GM18519 (cell line): ENCODE results near the gene PPHLN1.
A peak's percentile ranks its signal among the peaks of the same experiment; 100 is the strongest.

Source experiments
- ATAC-seq: cut with Tn5 transposase; IDR thresholded peaks from one replicate; pipeline ENCODE4 v1.9.1; 2021; ENCODE audit warnings: mild to moderate bottlenecking, moderate library complexity; ENCODE audit not compliant: unreplicated experiment, low FRiP score

PPHLN1 gene

DNA sequence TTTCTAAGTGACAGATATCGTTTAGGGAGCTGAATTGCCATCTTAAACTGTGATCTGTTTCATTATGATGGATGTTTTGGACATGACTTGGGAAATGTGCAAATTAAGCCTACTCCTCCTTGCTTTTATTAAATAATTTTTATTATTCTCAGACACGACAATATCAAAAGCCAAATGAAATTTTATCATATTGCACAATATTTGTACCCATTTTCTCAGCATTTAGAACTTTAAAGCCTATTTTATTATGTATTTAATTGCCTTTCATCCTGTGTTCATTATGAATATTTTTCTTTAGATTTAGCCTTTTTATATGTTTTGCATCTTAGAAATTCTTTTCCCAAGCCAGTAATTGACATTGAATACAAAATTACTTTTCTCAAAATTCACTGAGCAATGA, 102.9 kb downstream of the PPHLN1 start:
- no peak for ATAC-seq

DNA sequence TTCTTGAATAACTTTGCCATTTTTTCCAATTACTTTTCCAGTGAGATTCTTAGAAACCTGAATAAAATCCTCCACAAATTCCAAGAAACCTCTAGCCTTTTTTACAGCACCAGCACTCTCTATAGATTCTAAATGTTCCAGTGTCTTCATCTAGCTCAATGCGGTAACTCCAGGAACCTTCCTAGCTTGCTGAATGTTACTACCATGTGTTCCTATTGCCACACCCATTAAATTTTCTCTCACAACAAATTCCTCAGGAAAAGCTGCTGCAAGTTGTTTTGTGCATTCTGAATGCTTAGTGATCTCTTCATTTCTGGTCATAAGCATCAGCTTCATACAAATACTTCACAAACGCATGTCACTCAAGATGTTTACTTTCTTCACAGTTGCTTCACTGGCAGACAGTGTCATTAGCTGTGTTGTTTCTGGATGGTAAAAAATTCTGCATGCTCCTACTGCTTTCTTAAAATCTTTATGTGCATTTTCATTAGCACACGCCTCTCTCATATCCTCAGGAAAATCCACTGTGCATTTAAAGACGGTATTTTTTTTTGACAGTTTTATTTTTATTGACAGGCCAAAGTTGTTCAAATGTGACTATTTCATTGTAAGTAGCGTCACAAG, 106.7 kb downstream of the PPHLN1 start:
- no peak for ATAC-seq

DNA sequence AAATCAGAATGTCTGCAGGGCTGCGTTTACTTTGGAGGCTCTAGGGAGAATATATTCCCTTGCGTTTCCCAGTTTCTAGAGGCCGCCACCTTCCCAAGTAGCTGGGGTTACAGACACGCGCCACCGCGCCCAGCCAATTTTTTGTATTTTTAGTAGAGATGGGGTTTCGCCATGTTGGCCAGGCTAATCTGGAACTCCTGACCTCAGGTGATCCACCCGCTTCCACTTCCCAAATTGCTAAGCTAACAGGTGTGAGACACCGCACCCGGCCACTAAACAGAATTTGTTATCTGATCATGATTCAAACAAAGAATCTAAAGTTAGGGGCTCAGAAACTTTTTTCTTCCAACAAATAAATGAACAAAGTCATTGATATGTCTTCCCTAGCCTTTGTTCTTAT, 114.6 kb downstream of the PPHLN1 start:
- no peak for ATAC-seq

DNA sequence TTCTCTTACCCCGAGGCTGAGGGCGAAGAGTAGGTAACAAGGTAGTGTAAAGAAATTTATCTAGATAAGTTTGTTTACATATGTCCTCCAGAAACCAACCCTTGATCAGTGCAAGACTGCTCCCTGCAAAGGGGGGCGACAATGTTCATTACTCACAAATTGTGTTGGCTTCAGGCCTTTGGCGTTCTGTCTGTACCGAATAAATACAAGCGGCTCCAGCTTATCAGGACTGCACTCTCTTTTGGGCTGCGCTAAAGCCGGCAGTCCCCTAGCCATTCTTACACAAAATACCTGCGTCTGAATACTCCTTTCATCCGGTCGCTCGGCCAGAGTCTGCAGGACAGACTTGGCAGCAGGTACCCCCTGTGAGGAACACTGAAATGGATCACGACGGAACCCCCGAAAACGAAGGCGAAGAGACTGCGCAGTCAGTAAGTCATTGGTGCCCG, 116.4 kb downstream of the PPHLN1 start:
- no peak for ATAC-seq

DNA sequence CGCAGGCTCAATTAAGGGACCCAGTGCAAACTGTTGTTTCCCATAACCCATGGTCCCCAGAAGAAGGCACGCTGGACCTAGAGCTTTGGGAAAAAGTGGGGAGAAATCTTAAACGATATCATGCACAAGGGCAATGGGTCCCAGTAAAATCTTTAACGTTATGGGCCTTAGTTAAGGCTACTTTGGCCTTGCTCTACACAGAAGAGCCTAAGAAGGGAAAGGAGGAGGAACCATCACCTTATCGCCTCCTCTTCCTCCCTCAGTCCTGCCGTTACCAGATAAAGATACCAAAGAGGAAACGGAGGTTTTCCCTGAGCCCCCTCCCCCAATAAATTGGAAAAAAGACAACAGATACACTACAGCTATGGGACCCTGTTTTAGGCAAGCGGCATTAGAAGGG, 116.9 kb downstream of the PPHLN1 start:
- ATAC-seq, result no peak

DNA sequence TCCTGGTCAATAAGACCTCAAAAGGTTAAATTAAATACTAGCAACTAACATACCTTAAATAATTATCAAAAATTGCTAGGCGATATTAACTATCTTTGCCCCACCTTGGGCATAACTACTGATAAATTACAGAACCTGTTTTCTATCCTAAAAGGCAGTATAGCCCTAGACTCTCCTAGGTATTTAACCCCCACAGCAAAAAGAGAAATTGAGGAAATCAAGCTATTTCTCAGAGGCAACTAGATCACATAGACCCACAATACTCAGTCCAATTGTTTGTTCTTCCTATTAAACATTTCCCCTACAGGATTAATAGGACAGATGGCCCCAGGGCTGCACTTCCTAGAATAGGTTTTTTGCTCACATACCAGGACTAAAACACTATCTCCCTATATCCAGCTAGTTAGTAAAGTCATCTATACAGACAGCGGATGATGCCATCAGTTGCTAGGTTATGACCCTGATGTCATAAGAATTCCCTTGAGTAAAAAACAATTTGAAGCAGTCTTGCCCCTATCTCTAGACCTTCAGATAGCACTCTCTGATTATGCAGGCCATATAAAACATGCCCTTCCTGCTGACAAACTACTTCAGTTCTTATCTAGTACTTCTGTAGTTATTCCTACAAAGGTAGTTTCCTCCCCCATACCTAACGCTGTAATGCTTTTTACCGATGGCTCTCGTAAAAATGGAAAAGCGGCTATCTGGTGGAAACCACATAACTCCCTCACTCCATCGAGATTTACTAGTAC, 118.4 kb downstream of the PPHLN1 start:
- no peak for ATAC-seq

DNA sequence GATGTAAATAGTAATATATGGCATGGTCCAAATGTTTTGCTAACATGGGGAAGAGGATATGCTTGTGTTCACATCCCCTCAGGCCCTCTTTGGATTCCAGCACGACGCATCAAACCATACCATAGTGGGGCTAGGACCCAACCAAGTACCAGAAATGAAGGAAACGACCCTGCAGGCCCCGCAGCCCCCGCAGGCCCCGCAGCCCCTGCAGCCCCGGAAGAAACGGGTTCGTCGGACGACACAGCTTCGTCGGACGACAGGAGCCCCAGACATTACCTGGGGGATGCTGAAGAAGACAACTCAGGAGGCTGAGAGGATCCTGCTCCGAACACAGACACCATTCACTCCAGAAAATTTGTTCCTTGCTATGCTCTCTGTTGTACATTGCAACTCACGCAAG, 119.9 kb downstream of the PPHLN1 start:
- no peak for ATAC-seq

DNA sequence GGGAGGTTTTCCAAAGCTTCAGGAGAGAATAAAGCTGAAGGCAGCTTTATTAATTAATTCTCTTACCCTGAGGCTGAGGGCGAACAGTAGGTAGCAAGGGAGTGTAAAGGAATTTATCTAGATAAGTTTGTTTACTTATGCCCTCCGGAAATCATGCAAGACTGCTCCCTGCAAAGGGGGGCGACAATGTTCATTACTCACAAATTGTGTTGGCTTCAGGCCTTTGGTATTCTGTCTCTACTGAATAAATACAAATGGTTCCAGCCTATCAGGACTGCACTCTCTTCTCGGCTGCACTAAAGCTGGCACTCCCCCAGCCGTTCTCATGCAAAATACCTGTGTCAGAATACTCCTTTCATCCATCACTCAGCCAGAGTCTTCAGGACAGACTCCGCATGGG, 120.8 kb downstream of the PPHLN1 start:
- ATAC-seq, result no peak

DNA sequence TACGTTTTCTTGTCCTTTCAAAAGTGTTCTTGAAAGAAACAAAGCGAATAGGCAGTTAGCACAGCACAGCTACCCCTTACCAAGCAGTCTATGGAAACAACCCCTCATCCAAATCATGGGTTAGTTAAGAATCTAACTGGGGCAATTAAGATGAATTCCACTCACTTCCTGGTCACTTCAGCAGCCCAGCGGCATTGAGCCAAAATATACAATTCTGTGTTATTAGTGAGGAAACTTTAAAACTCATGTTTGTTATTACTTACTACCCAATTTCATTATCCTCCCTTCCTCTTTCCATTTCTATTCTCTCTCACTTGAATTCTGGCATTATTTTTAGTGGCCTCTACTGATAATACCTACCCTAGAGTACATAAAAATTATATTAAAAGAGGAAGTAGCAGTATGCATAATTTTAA, 121.4 kb downstream of the PPHLN1 start:
- no peak for ATAC-seq

DNA sequence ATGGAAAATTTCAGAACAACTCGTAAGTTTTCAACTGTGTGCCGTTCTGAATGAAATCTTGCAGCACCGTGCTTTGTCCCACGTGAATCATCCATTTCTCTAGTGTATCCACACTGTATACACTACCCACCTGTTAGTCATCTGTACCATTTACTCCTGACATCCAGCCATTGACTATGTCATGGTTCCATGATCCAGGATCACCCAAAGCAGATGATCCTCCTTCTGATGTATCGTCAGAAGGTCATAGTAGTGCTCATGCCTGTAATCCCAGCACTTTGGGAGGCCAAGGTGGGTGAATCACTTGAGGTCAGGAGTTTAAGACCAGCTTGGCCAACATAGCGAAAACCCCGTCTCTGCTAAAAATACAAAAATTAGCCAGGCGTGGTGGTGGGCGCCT, 122.9 kb downstream of the PPHLN1 start:
- ATAC-seq, result no peak

GRCh38 chr12:42450248-42450647, 124.3 kb downstream of the PPHLN1 start:
- ATAC-seq, result no peak

DNA sequence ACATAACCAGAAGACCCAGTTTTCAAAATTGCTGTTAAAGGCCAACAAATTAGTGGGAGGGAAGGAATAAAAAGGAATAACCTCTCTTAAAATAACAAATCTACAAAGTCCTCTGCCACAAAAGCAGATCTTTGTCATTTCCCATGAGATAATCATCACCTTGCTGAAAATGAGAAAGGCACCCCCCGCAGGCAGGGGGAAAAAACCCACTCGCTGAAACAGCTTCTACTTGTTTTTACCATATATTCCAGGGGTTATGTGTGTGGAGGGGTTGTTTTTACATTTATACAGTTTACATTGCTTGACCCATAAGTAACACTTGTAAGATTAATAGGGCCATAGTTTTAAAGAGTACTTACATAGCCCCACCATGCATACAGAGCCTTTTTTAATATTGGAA, 132.6 kb downstream of the PPHLN1 start:
- ATAC-seq, result no peak

- ATAC-seq, result no peak
Measured at GRCh38 chr12:42459336-42459847, 133.4 kb downstream of the PPHLN1 start.

- no peak for ATAC-seq
Measured at GRCh38 chr12:42462486-42462885, 136.5 kb downstream of the PPHLN1 start.

GRCh38 chr12:42463671-42464070, 137.7 kb downstream of the PPHLN1 start:
- no peak for ATAC-seq

GRCh38 chr12:42468341-42468821, 142.4 kb downstream of the PPHLN1 start:
- peak; percentile 23 for ATAC-seq

DNA sequence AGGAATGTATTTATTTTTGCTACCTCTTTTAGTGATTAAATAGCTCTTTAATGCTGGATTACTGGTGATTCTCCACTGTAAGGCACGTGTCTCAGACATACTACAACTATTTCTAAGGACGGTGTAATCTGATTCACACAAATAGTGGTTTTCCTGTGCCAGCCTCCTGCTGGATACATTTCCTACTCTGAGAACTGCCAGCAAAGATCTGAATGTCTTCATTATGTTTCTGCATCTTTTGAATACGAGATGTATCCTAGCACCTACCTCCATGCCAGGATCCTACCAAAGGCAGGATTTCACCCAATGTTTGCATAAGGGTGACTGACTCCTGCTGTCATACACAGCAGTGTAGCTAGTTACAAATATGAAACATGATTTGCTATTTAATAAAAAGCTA, 143.0 kb downstream of the PPHLN1 start:
- ATAC-seq, result no peak

DNA sequence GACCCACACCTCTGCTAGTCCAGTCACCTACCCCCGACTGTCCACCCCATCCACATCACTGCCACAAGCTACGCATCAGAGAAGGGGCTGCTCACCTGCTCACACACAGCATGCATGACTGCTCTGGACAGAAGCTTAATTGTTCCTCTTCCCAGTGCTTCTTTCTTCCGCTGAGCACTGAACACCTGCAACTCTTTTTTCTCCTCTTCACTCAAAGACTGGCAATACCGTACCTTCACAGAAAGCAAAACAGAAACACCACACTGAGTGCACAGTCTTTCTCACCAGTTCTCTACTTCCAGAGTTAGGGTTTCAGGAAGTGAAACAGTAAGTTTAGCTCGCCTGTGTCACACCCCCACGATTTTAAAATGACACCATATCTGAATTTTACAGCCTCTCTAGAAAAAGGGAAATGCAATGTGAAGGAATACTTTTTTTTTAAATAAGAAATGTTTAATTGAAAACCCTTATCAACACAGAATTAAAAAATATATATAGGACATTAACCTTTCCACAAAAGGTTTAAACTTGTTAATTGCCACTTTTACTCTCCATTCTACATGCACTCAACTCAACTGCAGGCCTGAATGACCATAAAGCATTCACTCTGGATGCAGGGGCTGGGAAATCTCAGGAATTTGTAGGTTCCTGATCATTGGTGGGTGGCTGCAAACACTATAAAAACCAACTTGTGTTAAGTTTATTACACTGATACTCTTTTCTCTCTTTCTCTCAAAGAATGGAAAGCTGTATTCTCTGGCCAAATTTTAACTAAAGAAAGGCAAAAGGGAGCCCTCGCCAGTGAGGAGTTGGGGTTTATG, 143.6 kb downstream of the PPHLN1 start:
- peak; percentile 97 for ATAC-seq

DNA sequence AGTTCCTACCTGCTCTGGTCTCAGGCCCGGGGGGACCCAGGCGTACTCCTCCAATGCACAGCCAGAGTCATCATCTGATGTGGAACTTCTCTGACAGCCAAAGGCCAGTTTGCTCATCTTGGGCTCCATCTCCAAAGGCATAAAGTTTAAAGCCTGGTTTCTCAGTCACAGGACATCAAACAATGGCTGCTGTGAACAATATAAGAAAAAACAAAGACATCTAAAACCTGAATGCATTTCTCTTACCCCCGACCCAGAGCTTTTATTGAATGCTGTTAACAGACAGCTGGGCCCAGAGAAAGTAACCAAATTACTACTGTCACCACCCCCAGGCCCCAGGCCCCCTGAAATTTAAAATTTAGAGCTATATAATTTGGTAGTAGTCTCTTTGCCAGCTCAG, 146.4 kb downstream of the PPHLN1 start:
- ATAC-seq, result no peak

- ATAC-seq, result no peak
Measured at GRCh38 chr12:42473130-42473529, 147.2 kb downstream of the PPHLN1 start.

- no peak for ATAC-seq
Measured at GRCh38 chr12:42473561-42473960, 147.6 kb downstream of the PPHLN1 start.
